Activated T-helper 1 cell treated with Interleukin-2 at 50 U/mL for 16 hours (primary cell): Measurements from ENCODE around the gene DIP2C.
"Not testable (repeated sequence)": the region's sequence is repeated elsewhere in the genome, so short reads cannot be mapped to it uniquely, and the experiment has no call there.

ENCODE experiments used
- DNase-seq: peaks from one replicate; pipeline ENCODE4 v3.0.0-alpha.2; 2020; ENCODE audit warnings: low read depth

DIP2C gene

GRCh38 chr10:411603-412002, 277.9 kb downstream of the DIP2C start:
- no peak for DNase-seq

- DNase-seq = no peak
Measured at GRCh38 chr10:409408-410040, 279.9 kb downstream of the DIP2C start.

GRCh38 chr10:408236-408635, 281.2 kb downstream of the DIP2C start:
- no peak for DNase-seq

- DNase-seq = no peak
Measured at GRCh38 chr10:406976-407375, 282.5 kb downstream of the DIP2C start.

GRCh38 chr10:405648-406047, 283.8 kb downstream of the DIP2C start:
- DNase-seq = no peak

GRCh38 chr10:404991-405390, 284.5 kb downstream of the DIP2C start:
- DNase-seq = no peak

- no peak for DNase-seq
Measured at GRCh38 chr10:404346-404745, 285.1 kb downstream of the DIP2C start.

- no peak for DNase-seq
Measured at GRCh38 chr10:398954-399353, 290.5 kb downstream of the DIP2C start.

- DNase-seq = no peak
Measured at GRCh38 chr10:397321-398068, 292.0 kb downstream of the DIP2C start.

GRCh38 chr10:396535-397220, 292.8 kb downstream of the DIP2C start:
- DNase-seq = no peak

- DNase-seq = no peak
Measured at GRCh38 chr10:396107-396506, 293.4 kb downstream of the DIP2C start.

GRCh38 chr10:395665-396064, 293.8 kb downstream of the DIP2C start:
- DNase-seq = no peak

- not testable (repeated sequence) for DNase-seq
Measured at GRCh38 chr10:394439-395101, 294.9 kb downstream of the DIP2C start.

- no peak for DNase-seq
Measured at GRCh38 chr10:393787-394438, 295.6 kb downstream of the DIP2C start.

- DNase-seq = no peak
Measured at GRCh38 chr10:393106-393745, 296.2 kb downstream of the DIP2C start.

GRCh38 chr10:392705-393037, 296.8 kb downstream of the DIP2C start:
- DNase-seq = no peak

GRCh38 chr10:391847-392704, 297.4 kb downstream of the DIP2C start:
- DNase-seq = no peak

GRCh38 chr10:391305-391704, 298.2 kb downstream of the DIP2C start:
- no peak for DNase-seq

GRCh38 chr10:390449-391100, 298.9 kb downstream of the DIP2C start:
- no peak for DNase-seq

GRCh38 chr10:389836-390448, 299.5 kb downstream of the DIP2C start:
- DNase-seq = no peak
